ENCODE results near the gene CAPN2.

GRCh38 chr1:223755432-223755792, 43.1 kb downstream of the CAPN2 start:
- TF ChIP-seq CTCF (IDR thresholded peaks at IDR 0.05) (no peak), POLR2A (IDR thresholded peaks at IDR 0.05) (no peak), EP300 (IDR thresholded peaks at IDR 0.05) (no peak)
